Adipocyte (in vitro differentiated cells): ENCODE results near the gene IFT88.
A peak's percentile ranks its signal among the peaks of the same experiment; 100 is the strongest.

Experiments
- DNase-seq: peaks from one replicate; pipeline ENCODE4 v3.0.0-alpha.2; 2015; ENCODE audit warnings: low read depth
- H3K27me3 ChIP-seq: replicated peaks from 2 replicates; pipeline ENCODE4 v1.7.0; 2013; ENCODE audit warnings: mild to moderate bottlenecking, low read length, moderate library complexity; ENCODE audit not compliant: control insufficient read depth, insufficient read depth
- H3K36me3 ChIP-seq: 2 replicates; pipeline ENCODE4 v1.7.0; 2013; ENCODE audit warnings: low read length, mild to moderate bottlenecking, moderate library complexity; ENCODE audit not compliant: control insufficient read depth, insufficient read depth, severe bottlenecking
- H3K4me1 ChIP-seq: 2 replicates; pipeline ENCODE4 v1.7.0; 2013; ENCODE audit warnings: mild to moderate bottlenecking, low read length, moderate library complexity; ENCODE audit not compliant: control insufficient read depth, insufficient read depth
- H3K4me3 ChIP-seq: 2 replicates; pipeline ENCODE4 v1.7.0; 2013; ENCODE audit warnings: mild to moderate bottlenecking, low read length, moderate library complexity
- H3K9ac ChIP-seq: 2 replicates; pipeline ENCODE4 v1.7.0; 2013; ENCODE audit warnings: mild to moderate bottlenecking, low read length, moderate library complexity
- H3K9me3 ChIP-seq: 2 replicates; pipeline ENCODE4 v1.7.0; 2013; ENCODE audit warnings: mild to moderate bottlenecking, low read length, moderate library complexity; ENCODE audit not compliant: control insufficient read depth

Gene IFT88

GRCh38 chr13:20567881-20568528 lies 1.0 kb downstream of the IFT88 start:
- H3K4me1 ChIP-seq: peaks cover 24% of the 10 kb centered on the region
- no peaks in the 10 kb centered on the region for H3K36me3 ChIP-seq
- peak; percentile 48 for DNase-seq
- H3K9me3 ChIP-seq: peaks cover 14% of the 10 kb centered on the region
- H3K27me3 ChIP-seq: no peaks in the 10 kb centered on the region
- peak overlapping the region; percentile 86 for H3K4me3 ChIP-seq
- peak overlapping the region; percentile 88 for H3K9ac ChIP-seq

GRCh38 chr13:20570517-20570916 lies 3.6 kb downstream of the IFT88 start:
- peaks cover 7% of the 10 kb centered on the region for H3K9me3 ChIP-seq
- no peak overlapping the region for H3K9ac ChIP-seq
- no peak overlapping the region for H3K4me3 ChIP-seq
- DNase-seq: peak; percentile 68
- peaks cover 24% of the 10 kb centered on the region for H3K4me1 ChIP-seq
- H3K27me3 ChIP-seq: no peaks in the 10 kb centered on the region
- no peaks in the 10 kb centered on the region for H3K36me3 ChIP-seq

- DNase-seq: no peak
- peaks cover 4% of the 10 kb centered on the region for H3K9me3 ChIP-seq
- H3K9ac ChIP-seq: no peak overlapping the region
- peaks cover 21% of the 10 kb centered on the region for H3K4me1 ChIP-seq
- H3K36me3 ChIP-seq: no peaks in the 10 kb centered on the region
- H3K27me3 ChIP-seq: no peaks in the 10 kb centered on the region
- no peak overlapping the region for H3K4me3 ChIP-seq
These were observed 4.7 kb downstream of the IFT88 start for GRCh38 chr13:20571676-20572075.

- no peak overlapping the region for H3K4me3 ChIP-seq
- H3K36me3 ChIP-seq: no peaks in the 10 kb centered on the region
- no peak for DNase-seq
- no peak overlapping the region for H3K9ac ChIP-seq
- peaks cover 14% of the 10 kb centered on the region for H3K4me1 ChIP-seq
- H3K9me3 ChIP-seq: peaks cover 4% of the 10 kb centered on the region
- no peaks in the 10 kb centered on the region for H3K27me3 ChIP-seq
These were observed 6.2 kb downstream of the IFT88 start for GRCh38 chr13:20573186-20573585.

GRCh38 chr13:20573636-20574035 lies 6.7 kb downstream of the IFT88 start:
- DNase-seq: no peak

GRCh38 chr13:20579191-20579590 lies 12.2 kb downstream of the IFT88 start:
- Histone ChIP-seq H3K4me1 (no peaks in the 10 kb centered on the region), H3K27me3 (no peaks in the 10 kb centered on the region), H3K36me3 (peaks cover 10% of the 10 kb centered on the region), H3K4me3 (no peak overlapping the region), H3K9ac (no peak overlapping the region), H3K9me3 (peaks cover 17% of the 10 kb centered on the region)
- no peak for DNase-seq

More at GRCh38 chr13:20573636-20574035, 6.7 kb downstream of the IFT88 start:
- Histone ChIP-seq H3K4me3 (no peak overlapping the region), H3K36me3 (no peaks in the 10 kb centered on the region), H3K27me3 (no peaks in the 10 kb centered on the region), H3K9ac (no peak overlapping the region), H3K4me1 (peaks cover 11% of the 10 kb centered on the region), H3K9me3 (peaks cover 4% of the 10 kb centered on the region)

- Histone ChIP-seq H3K4me1 (no peaks in the 10 kb centered on the region), H3K9me3 (peaks cover 21% of the 10 kb centered on the region), H3K4me3 (no peak overlapping the region), H3K36me3 (peaks cover 14% of the 10 kb centered on the region), H3K9ac (no peak overlapping the region), H3K27me3 (no peaks in the 10 kb centered on the region)
- no peak for DNase-seq
These were observed 13.3 kb downstream of the IFT88 start for GRCh38 chr13:20580257-20580656.

GRCh38 chr13:20582026-20582425 lies 15.1 kb downstream of the IFT88 start:
- Histone ChIP-seq H3K36me3 (peaks cover 14% of the 10 kb centered on the region), H3K27me3 (no peaks in the 10 kb centered on the region), H3K4me1 (no peaks in the 10 kb centered on the region), H3K9me3 (peaks cover 18% of the 10 kb centered on the region), H3K4me3 (no peak overlapping the region), H3K9ac (no peak overlapping the region)
- DNase-seq: no peak

- peaks cover 18% of the 10 kb centered on the region for H3K9me3 ChIP-seq
- H3K36me3 ChIP-seq: peaks cover 14% of the 10 kb centered on the region
- H3K9ac ChIP-seq: no peak overlapping the region
- H3K4me3 ChIP-seq: no peak overlapping the region
- no peak for DNase-seq
- H3K4me1 ChIP-seq: no peaks in the 10 kb centered on the region
- H3K27me3 ChIP-seq: no peaks in the 10 kb centered on the region
These were observed 16.9 kb downstream of the IFT88 start for GRCh38 chr13:20583803-20584293.

- Histone ChIP-seq H3K9me3 (peaks cover 18% of the 10 kb centered on the region), H3K4me1 (no peaks in the 10 kb centered on the region), H3K27me3 (no peaks in the 10 kb centered on the region), H3K9ac (no peak overlapping the region), H3K36me3 (peaks cover 14% of the 10 kb centered on the region), H3K4me3 (no peak overlapping the region)
- DNase-seq: no peak
These were observed 18.4 kb downstream of the IFT88 start for GRCh38 chr13:20585371-20585770.

- Histone ChIP-seq H3K4me3 (no peak overlapping the region), H3K27me3 (no peaks in the 10 kb centered on the region), H3K4me1 (no peaks in the 10 kb centered on the region), H3K36me3 (peaks cover 9% of the 10 kb centered on the region), H3K9me3 (peaks cover 10% of the 10 kb centered on the region), H3K9ac (no peak overlapping the region)
- DNase-seq: peak; percentile 17
These were observed 21.7 kb downstream of the IFT88 start for GRCh38 chr13:20588529-20589110.
